ENCODE results near the gene MYO5B. TPM values are rescaled to one million over a fixed set of nuclear protein-coding genes. Genes with fewer than 3 reads are reported as not detected.

MYO5B gene
- total RNA-seq, 2 donors from 2014 or later = 106 to 132 TPM

GRCh38 chr18:50056185-50056584, 138.8 kb downstream of the MYO5B start:
- intact Hi-C loops (cut with DNase I) = no loop called here
- TF ChIP-seq CTCF (IDR thresholded peaks at IDR 0.05) = no peak
- DNase-seq = no peak

GRCh38 chr18:50055488-50055887, 139.5 kb downstream of the MYO5B start:
- intact Hi-C loops (cut with DNase I) = no loop called here
- no peaks in the 10 kb centered on the region for H3K27me3 ChIP-seq
- no peak for DNase-seq

More at GRCh38 chr18:50056185-50056584, 138.8 kb downstream of the MYO5B start:
- H3K9ac ChIP-seq (ENCODE audit: low read depth in 2 of 2, low read length in 2 of 2) = no peak overlapping the region
- no peak overlapping the region for H3K27ac ChIP-seq
- H3K9me3 ChIP-seq = no peaks in the 10 kb centered on the region
- no peak overlapping the region for H3K4me3 ChIP-seq
- H3K4me1 ChIP-seq = peaks cover 10% of the 10 kb centered on the region
- no peaks in the 10 kb centered on the region for H3K36me3 ChIP-seq
- H3K27me3 ChIP-seq = no peaks in the 10 kb centered on the region

GRCh38 chr18:50053111-50053510, 141.8 kb downstream of the MYO5B start:
- H3K4me3 ChIP-seq = no peak overlapping the region

More at GRCh38 chr18:50055488-50055887, 139.5 kb downstream of the MYO5B start:
- TF ChIP-seq CTCF (IDR thresholded peaks at IDR 0.05) = no peak
- Histone ChIP-seq H3K4me3 (no peak overlapping the region), H3K27ac (no peak overlapping the region), H3K9me3 (no peaks in the 10 kb centered on the region), H3K36me3 (no peaks in the 10 kb centered on the region), H3K4me1 (peaks cover 9% of the 10 kb centered on the region), H3K9ac (ENCODE audit: low read depth in 2 of 2, low read length in 2 of 2) (no peak overlapping the region)

GRCh38 chr18:50051288-50051687, 143.7 kb downstream of the MYO5B start:
- Histone ChIP-seq H3K36me3 (no peaks in the 10 kb centered on the region), H3K27me3 (no peaks in the 10 kb centered on the region), H3K4me3 (no peak overlapping the region), H3K27ac (no peak overlapping the region), H3K4me1 (no peaks in the 10 kb centered on the region), H3K9me3 (no peaks in the 10 kb centered on the region), H3K9ac (ENCODE audit: low read depth in 2 of 2, low read length in 2 of 2) (no peak overlapping the region)
- intact Hi-C loops (cut with DNase I) = no loop called here
- TF ChIP-seq CTCF (IDR thresholded peaks at IDR 0.05) = no peak
- DNase-seq = no peak

More at GRCh38 chr18:50053111-50053510, 141.8 kb downstream of the MYO5B start:
- Histone ChIP-seq H3K4me1 (no peaks in the 10 kb centered on the region), H3K27me3 (no peaks in the 10 kb centered on the region), H3K9ac (ENCODE audit: low read depth in 2 of 2, low read length in 2 of 2) (no peak overlapping the region), H3K9me3 (no peaks in the 10 kb centered on the region), H3K27ac (no peak overlapping the region), H3K36me3 (no peaks in the 10 kb centered on the region)
- no peak for TF ChIP-seq CTCF (IDR thresholded peaks at IDR 0.05)
- intact Hi-C loops (cut with DNase I) = no loop called here
- DNase-seq = no peak

- Histone ChIP-seq H3K4me1 (no peaks in the 10 kb centered on the region), H3K9me3 (no peaks in the 10 kb centered on the region), H3K36me3 (no peaks in the 10 kb centered on the region), H3K27me3 (no peaks in the 10 kb centered on the region), H3K27ac (no peak overlapping the region), H3K4me3 (no peak overlapping the region), H3K9ac (ENCODE audit: low read depth in 2 of 2, low read length in 2 of 2) (no peak overlapping the region)
- TF ChIP-seq CTCF (IDR thresholded peaks at IDR 0.05) = no peak
- no peak for DNase-seq
- intact Hi-C loops (cut with DNase I) = no loop called here
These were observed 149.8 kb downstream of the MYO5B start for GRCh38 chr18:50045126-50045525.

All from colonic mucosa (tissue), 4 donors.